GM15510 (cell line): ENCODE data around the gene CACNA1D.

Experiments
- POLR2A ChIP-seq: IDR thresholded peaks from 3 replicates; pipeline ENCODE4 v1.6.1; 2011; ENCODE audit warnings: borderline replicate concordance; ENCODE audit not compliant: insufficient read length; ENCODE audit errors: extremely low read depth

Gene CACNA1D

DNA sequence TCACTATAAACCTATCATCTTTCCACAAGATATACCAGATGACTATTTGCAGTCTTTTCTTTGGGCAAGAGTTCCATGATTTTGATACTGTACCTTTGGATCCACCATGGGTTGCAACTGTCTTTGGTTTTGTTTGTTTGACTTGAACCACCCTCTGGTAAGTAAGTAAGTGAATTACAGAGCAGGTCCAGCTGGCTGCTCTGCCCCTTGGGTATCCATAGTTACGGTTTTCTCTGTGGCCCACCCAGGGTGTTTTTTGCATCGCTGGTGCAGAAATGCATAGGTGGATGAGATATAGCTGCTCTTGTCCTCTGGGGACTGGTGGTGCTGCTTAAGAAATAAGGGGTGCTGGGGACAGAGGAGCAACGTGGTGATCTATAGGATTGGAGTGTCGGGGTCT is 318.0 kb downstream of the CACNA1D start:
- TF ChIP-seq POLR2A: no peak

DNA sequence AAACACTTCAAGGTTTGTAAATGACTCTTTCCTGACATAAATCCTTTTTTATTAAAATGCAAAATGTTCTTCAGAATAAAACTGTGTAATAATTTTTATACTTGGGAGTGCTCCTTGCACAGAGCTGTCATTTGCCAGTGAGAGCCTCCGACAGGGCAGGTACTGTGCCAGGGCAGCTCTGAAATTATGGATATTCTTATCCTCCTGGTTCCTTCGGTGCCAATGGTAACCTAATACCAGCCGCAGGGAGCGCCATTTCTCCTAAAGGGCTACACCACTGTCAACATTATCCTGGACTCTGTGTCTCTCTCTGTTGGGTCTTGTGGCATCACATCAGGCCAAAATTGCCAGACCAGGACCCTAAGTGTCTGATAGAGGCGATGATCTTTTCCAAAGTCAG is 318.8 kb downstream of the CACNA1D start:
- no peak for TF ChIP-seq POLR2A

DNA sequence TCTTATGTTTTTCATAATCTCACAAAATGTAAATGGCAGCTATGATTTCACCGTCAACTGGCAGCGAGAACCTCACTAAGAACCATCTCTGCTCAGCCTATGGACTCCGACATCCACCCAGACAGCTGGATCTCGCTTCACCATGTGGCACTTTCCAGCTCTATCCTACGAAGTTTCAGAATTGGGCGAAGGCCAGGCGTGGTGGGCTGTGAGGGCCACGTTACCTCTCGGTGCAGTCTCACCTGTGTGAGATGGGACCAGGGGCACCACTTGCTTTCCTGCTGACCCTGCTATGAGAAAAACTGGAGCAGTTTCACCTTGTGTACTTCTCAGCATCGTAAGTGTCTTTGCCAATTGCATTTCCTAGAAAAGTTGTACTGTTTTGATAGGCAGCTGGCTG is 319.5 kb downstream of the CACNA1D start:
- no peak for TF ChIP-seq POLR2A

DNA sequence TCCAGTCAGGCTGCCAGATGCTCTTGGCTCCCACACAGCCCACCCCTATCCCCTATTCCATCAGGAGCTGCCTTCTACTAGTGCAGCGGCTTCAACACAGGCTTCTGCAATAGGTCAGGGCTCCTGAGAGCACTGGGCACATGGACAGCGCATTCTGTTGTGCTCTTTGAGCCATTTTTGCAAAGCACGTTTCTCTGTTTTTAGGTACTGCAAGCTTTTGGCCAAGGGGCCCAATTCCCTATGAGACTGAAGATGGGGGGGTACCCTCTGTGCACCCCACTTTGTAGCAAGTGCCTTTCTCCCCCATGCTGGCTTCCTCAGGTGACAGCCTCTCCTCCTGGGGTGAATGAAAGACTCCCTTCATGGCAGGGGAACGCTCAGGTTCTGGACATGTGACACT is 320.7 kb downstream of the CACNA1D start:
- no peak for TF ChIP-seq POLR2A

DNA sequence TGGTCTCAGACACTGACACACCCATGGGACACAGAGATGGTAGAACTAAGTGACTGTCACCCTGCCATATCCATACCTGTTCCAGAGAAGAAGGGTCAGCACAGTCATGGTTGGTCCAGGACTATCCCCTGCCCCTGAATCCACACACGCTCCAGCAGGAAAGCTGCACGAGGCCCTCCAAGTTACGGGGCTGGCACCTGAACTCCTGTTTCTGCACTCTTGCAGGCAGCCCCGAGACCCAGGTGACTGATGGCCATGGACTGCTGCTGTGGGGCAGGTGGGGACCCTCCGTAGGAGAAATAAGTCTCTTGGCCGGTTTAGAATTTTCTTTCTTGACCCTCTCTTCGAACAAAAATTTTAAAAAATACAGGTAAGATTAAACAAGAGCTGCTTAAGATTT is 321.2 kb downstream of the CACNA1D start:
- no peak for TF ChIP-seq POLR2A

GRCh38 chr3:53816425-53816824 is 322.0 kb downstream of the CACNA1D start:
- TF ChIP-seq POLR2A: no peak

- no peak for TF ChIP-seq POLR2A
Observed at GRCh38 chr3:53817211-53817610, 322.8 kb downstream of the CACNA1D start.

- TF ChIP-seq POLR2A: no peak
Observed at GRCh38 chr3:53817809-53818208, 323.4 kb downstream of the CACNA1D start.

DNA sequence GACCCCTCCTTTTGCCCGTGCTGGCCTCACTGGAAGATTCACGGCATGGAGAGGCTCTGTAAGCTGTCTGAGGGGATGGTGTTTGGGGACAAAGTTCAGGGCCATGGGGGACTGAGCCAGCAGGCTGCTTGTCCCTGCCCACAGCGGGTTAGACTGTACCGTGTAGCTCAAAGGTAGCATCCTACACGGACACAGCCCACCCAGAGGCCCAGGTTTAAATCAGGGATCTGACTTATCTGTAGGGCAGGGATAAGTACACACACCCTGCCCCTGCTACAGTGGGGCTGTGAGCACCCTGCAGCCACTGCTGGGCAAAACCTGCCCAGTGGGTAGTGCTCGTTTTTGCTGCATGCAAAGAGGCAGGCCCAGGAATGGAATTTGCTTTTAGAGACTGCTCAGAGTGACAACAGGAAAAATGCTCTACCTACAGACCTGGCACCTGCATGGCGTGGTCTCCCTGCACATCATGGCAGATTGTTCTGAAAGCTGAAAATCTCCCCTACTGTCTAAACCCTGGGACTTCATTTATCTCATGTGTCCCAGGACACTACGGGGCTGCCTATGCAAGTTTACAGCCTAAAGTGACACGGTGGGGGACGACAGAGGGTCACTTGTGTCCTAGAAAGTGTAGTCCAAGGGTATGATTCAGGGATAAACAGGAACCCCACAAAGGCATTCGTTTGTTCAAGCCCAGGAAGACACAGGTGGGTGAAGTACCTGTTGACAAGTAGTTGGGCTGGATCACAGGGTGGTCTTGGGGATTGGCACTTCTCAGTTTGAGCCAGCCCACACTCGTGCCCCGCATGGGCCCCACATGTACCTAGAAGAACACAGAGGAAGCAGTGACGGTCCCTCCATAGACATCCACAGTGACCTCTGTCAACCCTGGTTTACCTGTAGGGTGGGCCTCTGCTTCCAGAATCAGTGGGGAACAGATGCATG is 324.1 kb downstream of the CACNA1D start:
- no peak for TF ChIP-seq POLR2A

DNA sequence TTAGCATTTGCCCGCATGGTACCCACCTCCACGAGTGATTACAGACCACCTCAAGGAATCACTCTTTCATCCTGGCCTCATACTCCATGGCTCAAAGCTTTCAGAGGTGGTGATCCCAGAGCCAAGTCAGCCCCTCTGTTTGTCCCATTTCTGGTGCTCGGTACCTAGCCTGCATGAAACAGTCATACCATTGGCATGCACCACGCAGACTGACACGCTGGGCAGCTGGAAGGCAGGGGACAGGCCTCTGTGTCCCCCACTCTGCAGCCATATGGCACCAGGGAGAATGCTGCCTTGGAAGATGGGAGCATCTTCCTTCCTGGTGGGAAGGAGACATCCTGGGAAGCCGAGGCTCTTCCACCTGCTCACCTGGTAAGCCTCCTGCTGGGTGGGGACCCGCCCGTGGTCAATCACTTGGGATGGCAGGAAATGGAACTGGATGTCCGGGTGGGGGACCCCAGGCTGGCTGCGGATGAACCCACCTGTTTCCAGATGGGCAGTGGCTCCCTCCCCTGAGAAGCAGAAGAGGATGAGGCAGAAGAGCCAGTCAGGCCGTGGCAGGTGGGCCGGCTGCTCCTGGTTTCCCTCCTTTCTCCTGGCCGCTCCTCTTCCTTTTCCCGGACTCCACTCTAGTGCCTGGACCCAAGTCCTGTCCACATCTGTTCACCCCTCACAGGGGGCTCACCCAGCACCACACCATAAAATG is 324.9 kb downstream of the CACNA1D start:
- no peak for TF ChIP-seq POLR2A

- TF ChIP-seq POLR2A: no peak
Observed at GRCh38 chr3:53820084-53820483, 325.7 kb downstream of the CACNA1D start.

GRCh38 chr3:53820756-53821580 is 326.6 kb downstream of the CACNA1D start:
- TF ChIP-seq POLR2A: no peak

GRCh38 chr3:53821631-53822121 is 327.3 kb downstream of the CACNA1D start:
- TF ChIP-seq POLR2A: no peak

DNA sequence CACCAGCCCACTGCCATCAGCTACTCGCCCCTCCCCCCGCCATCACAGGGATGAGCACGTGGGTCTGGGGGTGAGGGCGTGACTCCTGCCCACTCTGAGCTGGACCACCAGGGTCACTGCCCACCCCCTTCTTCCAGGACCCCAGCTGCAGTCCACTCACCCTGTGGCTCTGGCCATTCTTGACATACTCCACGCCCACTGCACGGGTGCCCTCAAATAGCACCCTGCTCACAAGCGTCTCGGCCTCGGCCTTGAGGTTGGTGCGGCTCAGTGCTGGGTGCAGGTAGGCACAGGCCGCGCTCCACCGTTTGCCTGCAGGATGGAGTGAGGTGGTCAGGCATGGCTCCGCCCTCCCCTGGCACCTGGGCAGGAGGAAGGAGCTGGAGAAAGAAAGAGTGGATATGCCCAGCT is 327.9 kb downstream of the CACNA1D start:
- no peak for TF ChIP-seq POLR2A
